ENCODE measurements around the gene MAP3K12. TPM values are rescaled to one million over a fixed set of nuclear protein-coding genes. Genes with fewer than 3 reads are reported as not detected.

Gene MAP3K12
- total and polyA plus RNA-seq, 4 donors: 3.6 to 68.4 (median 32.8) TPM

- intact Hi-C loops (cut with DNase I): loop anchor here in 1 of 2 donors (5.0 kb wide), 1 partner anchor 35 kb away; the partner anchor contains the start of gene PCBP2
- H3K4me3 ChIP-seq (ENCODE audit: low read length in 2 of 2): no peak overlapping the region
- no peak overlapping the region for H3K27ac ChIP-seq (ENCODE audit: low read depth in 1 of 2, low read length in 2 of 2)
- 75 to 76% methylated on average over 17 of the region's 17 CpGs for WGBS, 2 donors
- ATAC-seq (ENCODE audit: low FRiP score) (no peak), DNase-seq (no peak)
- no peaks in the 10 kb centered on the region for H3K9me3 ChIP-seq (ENCODE audit: control insufficient read depth, low read length)
- peaks cover 0 to under 1% of the 10 kb centered on the region in 2 donors for H3K36me3 ChIP-seq (ENCODE audit: control insufficient read depth in 1 of 2, insufficient read depth in 2 of 2, low read length in 1 of 2)
- no peaks in the 10 kb centered on the region for H3K4me1 ChIP-seq (ENCODE audit: control insufficient read depth in 1 of 2, insufficient read depth in 2 of 2, low read length in 2 of 2)
- no peaks in the 10 kb centered on the region for H3K27me3 ChIP-seq (ENCODE audit: control insufficient read depth in 1 of 2, insufficient read depth in 2 of 2, low read length in 1 of 2)
These were observed 12.3 kb downstream of the MAP3K12 start for GRCh38 chr12:53486736-53487487.

GRCh38 chr12:53485955-53486735, 13.1 kb downstream of the MAP3K12 start:
- no peak overlapping the region for H3K4me3 ChIP-seq (ENCODE audit: low read length in 2 of 2)
- H3K36me3 ChIP-seq (ENCODE audit: control insufficient read depth in 1 of 2, insufficient read depth in 2 of 2, low read length in 1 of 2): peaks cover 0 to 2% of the 10 kb centered on the region in 2 donors
- 93 to 98% methylated on average over 10 of the region's 10 CpGs for WGBS, 2 donors
- intact Hi-C loops (cut with DNase I): loop anchor here in 1 of 2 donors (5.0 kb wide), 1 partner anchor 34 kb away; the partner anchor contains the start of gene PCBP2
- no peaks in the 10 kb centered on the region for H3K27me3 ChIP-seq (ENCODE audit: control insufficient read depth in 1 of 2, insufficient read depth in 2 of 2, low read length in 1 of 2)
- no peak overlapping the region for H3K27ac ChIP-seq (ENCODE audit: low read depth in 1 of 2, low read length in 2 of 2)
- no peaks in the 10 kb centered on the region for H3K4me1 ChIP-seq (ENCODE audit: control insufficient read depth in 1 of 2, insufficient read depth in 2 of 2, low read length in 2 of 2)
- DNase-seq (no peak), ATAC-seq (ENCODE audit: low FRiP score) (no peak)
- H3K9me3 ChIP-seq (ENCODE audit: control insufficient read depth, low read length): no peaks in the 10 kb centered on the region

GRCh38 chr12:53484686-53485575, 14.3 kb downstream of the MAP3K12 start:
- H3K27me3 ChIP-seq (ENCODE audit: control insufficient read depth in 1 of 2, insufficient read depth in 2 of 2, low read length in 1 of 2): no peaks in the 10 kb centered on the region
- peaks cover 5% of the 10 kb centered on the region in 2 donors for H3K36me3 ChIP-seq (ENCODE audit: control insufficient read depth in 1 of 2, insufficient read depth in 2 of 2, low read length in 1 of 2)
- no peak overlapping the region for H3K27ac ChIP-seq (ENCODE audit: low read depth in 1 of 2, low read length in 2 of 2)
- H3K9me3 ChIP-seq (ENCODE audit: control insufficient read depth, low read length): no peaks in the 10 kb centered on the region
- DNase-seq (no peak), ATAC-seq (ENCODE audit: low FRiP score) (no peak)
- no peaks in the 10 kb centered on the region for H3K4me1 ChIP-seq (ENCODE audit: control insufficient read depth in 1 of 2, insufficient read depth in 2 of 2, low read length in 2 of 2)
- intact Hi-C loops (cut with DNase I): loop anchor here in 1 of 2 donors (5.0 kb wide), 1 partner anchor 33 kb away; the partner anchor contains the start of gene PCBP2
- 81 to 82% methylated on average over 10 of the region's 10 CpGs for WGBS, 2 donors
- H3K4me3 ChIP-seq (ENCODE audit: low read length in 2 of 2): no peak overlapping the region

GRCh38 chr12:53483979-53484377, 15.3 kb downstream of the MAP3K12 start:
- no peak for DNase-seq
- Histone ChIP-seq H3K4me3 (ENCODE audit: low read length in 2 of 2) (no peak overlapping the region), H3K36me3 (ENCODE audit: control insufficient read depth in 1 of 2, insufficient read depth in 2 of 2, low read length in 1 of 2) (peaks cover 5% of the 10 kb centered on the region in 2 donors), H3K9me3 (ENCODE audit: control insufficient read depth, low read length) (no peaks in the 10 kb centered on the region), H3K4me1 (ENCODE audit: control insufficient read depth in 1 of 2, insufficient read depth in 2 of 2, low read length in 2 of 2) (no peaks in the 10 kb centered on the region), H3K27ac (ENCODE audit: low read depth in 1 of 2, low read length in 2 of 2) (no peak overlapping the region), H3K27me3 (ENCODE audit: control insufficient read depth in 1 of 2, insufficient read depth in 2 of 2, low read length in 1 of 2) (no peaks in the 10 kb centered on the region)
- no peak for ATAC-seq (ENCODE audit: low FRiP score)
- 82 to 83% methylated on average over 4 of the region's 4 CpGs for WGBS, 2 donors
- intact Hi-C loops (cut with DNase I): no loop called here

- Histone ChIP-seq H3K36me3 (ENCODE audit: control insufficient read depth in 1 of 2, insufficient read depth in 2 of 2, low read length in 1 of 2) (peaks cover 5 to 6% of the 10 kb centered on the region in 2 donors), H3K27ac (ENCODE audit: low read depth in 1 of 2, low read length in 2 of 2) (no peak overlapping the region), H3K4me3 (ENCODE audit: low read length in 2 of 2) (no peak overlapping the region), H3K27me3 (ENCODE audit: control insufficient read depth in 1 of 2, insufficient read depth in 2 of 2, low read length in 1 of 2) (no peaks in the 10 kb centered on the region), H3K9me3 (ENCODE audit: control insufficient read depth, low read length) (no peaks in the 10 kb centered on the region), H3K4me1 (ENCODE audit: control insufficient read depth in 1 of 2, insufficient read depth in 2 of 2, low read length in 2 of 2) (no peaks in the 10 kb centered on the region)
- ATAC-seq (ENCODE audit: low FRiP score): no peak
- intact Hi-C loops (cut with DNase I): no loop called here
- 67 to 69% methylated on average over 9 of the region's 9 CpGs for WGBS, 2 donors
- no peak for DNase-seq
These were observed 15.9 kb downstream of the MAP3K12 start for GRCh38 chr12:53483225-53483978.

- ATAC-seq (ENCODE audit: low FRiP score): peak; percentile 9
- Histone ChIP-seq H3K27me3 (ENCODE audit: control insufficient read depth in 1 of 2, insufficient read depth in 2 of 2, low read length in 1 of 2) (no peaks in the 10 kb centered on the region), H3K4me1 (ENCODE audit: control insufficient read depth in 1 of 2, insufficient read depth in 2 of 2, low read length in 2 of 2) (no peaks in the 10 kb centered on the region), H3K36me3 (ENCODE audit: control insufficient read depth in 1 of 2, insufficient read depth in 2 of 2, low read length in 1 of 2) (peaks cover 5 to 6% of the 10 kb centered on the region in 2 donors), H3K4me3 (ENCODE audit: low read length in 2 of 2) (no peak overlapping the region), H3K27ac (ENCODE audit: low read depth in 1 of 2, low read length in 2 of 2) (no peak overlapping the region), H3K9me3 (ENCODE audit: control insufficient read depth, low read length) (no peaks in the 10 kb centered on the region)
- no peak for DNase-seq
- intact Hi-C loops (cut with DNase I): no loop called here
- WGBS, 2 donors: 66 to 67% methylated on average over 18 of the region's 18 CpGs
These were observed 16.6 kb downstream of the MAP3K12 start for GRCh38 chr12:53482626-53483168.

- no peak for ATAC-seq (ENCODE audit: low FRiP score)
- Histone ChIP-seq H3K36me3 (ENCODE audit: control insufficient read depth in 1 of 2, insufficient read depth in 2 of 2, low read length in 1 of 2) (peaks cover 5 to 6% of the 10 kb centered on the region in 2 donors), H3K4me3 (ENCODE audit: low read length in 2 of 2) (no peak overlapping the region), H3K4me1 (ENCODE audit: control insufficient read depth in 1 of 2, insufficient read depth in 2 of 2, low read length in 2 of 2) (no peaks in the 10 kb centered on the region), H3K27me3 (ENCODE audit: control insufficient read depth in 1 of 2, insufficient read depth in 2 of 2, low read length in 1 of 2) (no peaks in the 10 kb centered on the region), H3K9me3 (ENCODE audit: control insufficient read depth, low read length) (no peaks in the 10 kb centered on the region), H3K27ac (ENCODE audit: low read depth in 1 of 2, low read length in 2 of 2) (peak overlapping the region in 1 of 2 donors; percentile 14)
- intact Hi-C loops (cut with DNase I): no loop called here
- DNase-seq: no peak
- 65 to 66% methylated on average over 9 of the region's 9 CpGs for WGBS, 2 donors
These were observed 17.2 kb downstream of the MAP3K12 start for GRCh38 chr12:53481939-53482586.

Data from aorta (tissue), 5 donors.